ENCODE measurements around the gene ASIC4.

Gene ASIC4

GRCh38 chr2:219482674-219483405, 31.4 kb upstream of the ASIC4 start:
- no peak for DNase-seq

GRCh38 chr2:219483451-219484342, 30.6 kb upstream of the ASIC4 start:
- DNase-seq = no peak

DNA sequence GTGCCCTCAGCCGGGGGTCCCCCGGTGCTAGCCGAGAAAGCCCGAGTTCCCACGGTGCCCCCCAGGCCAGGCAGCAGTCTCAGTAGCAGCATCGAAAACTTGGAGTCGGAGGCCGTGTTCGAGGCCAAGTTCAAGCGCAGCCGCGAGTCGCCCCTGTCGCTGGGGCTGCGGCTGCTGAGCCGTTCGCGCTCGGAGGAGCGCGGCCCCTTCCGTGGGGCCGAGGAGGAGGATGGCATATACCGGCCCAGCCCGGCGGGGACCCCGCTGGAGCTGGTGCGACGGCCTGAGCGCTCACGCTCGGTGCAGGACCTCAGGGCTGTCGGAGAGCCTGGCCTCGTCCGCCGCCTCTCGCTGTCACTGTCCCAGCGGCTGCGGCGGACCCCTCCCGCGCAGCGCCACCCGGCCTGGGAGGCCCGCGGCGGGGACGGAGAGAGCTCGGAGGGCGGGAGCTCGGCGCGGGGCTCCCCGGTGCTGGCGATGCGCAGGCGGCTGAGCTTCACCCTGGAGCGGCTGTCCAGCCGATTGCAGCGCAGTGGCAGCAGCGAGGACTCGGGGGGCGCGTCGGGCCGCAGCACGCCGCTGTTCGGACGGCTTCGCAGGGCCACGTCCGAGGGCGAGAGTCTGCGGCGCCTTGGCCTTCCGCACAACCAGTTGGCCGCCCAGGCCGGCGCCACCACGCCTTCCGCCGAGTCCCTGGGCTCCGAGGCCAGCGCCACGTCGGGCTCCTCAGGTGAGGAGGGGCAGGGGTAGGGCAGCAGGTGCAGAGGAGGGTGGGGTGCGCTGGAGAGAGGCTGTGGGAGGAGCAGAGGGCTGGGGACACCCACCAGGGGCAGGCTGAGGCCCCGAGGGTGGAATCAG, 29.7 kb upstream of the ASIC4 start:
- DNase-seq = no peak

- DNase-seq = no peak
Measured at GRCh38 chr2:219485201-219485580, 29.1 kb upstream of the ASIC4 start.

DNA sequence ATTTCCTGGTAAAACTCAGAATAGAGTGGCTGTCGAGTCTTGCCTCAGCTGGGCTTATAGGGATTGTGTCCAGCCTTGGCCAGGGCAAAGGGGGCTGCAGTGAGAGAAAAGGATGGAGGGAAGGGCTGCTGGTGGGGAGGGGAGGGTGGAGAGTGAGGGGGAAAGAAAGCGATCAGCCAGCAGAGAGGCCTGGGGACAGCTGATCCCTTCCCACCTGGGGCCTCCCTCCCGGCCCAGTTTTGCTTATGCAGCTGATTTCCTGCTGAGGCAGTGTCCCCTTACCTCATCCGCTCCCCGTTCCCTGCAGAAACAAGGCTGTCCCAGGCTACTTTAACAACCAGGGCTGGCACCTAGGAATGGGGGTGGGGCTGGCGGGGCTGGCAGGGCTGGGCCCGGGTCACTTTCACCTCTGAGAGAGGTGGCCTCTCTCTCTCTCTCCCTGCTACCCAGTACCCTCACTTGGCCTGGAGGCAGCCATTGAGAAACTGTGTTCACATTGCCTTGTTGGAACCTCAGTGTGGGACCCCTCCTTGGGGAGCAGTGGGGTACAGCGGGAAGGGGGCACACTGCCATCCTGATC, 27.8 kb upstream of the ASIC4 start:
- DNase-seq = no peak

GRCh38 chr2:219488149-219488843, 26.0 kb upstream of the ASIC4 start:
- no peak for DNase-seq

GRCh38 chr2:219488844-219489194, 25.5 kb upstream of the ASIC4 start:
- DNase-seq = no peak

DNA sequence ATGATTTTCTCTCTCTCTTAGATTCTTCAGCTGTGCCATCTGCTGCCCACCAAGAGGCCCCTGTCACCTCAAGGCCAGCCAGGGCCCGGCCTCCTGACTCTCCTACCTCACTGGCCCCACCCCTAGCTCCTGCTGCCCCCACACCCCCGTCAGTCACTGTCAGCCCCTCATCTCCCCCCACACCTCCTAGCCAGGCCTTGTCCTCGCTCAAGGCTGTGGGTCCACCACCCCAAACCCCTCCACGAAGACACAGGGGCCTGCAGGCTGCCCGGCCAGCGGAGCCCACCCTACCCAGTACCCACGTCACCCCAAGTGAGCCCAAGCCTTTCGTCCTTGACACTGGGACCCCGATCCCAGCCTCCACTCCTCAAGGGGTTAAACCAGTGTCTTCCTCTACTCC, 25.0 kb upstream of the ASIC4 start:
- no peak for DNase-seq

GRCh38 chr2:219490186-219490585, 24.1 kb upstream of the ASIC4 start:
- DNase-seq = no peak

DNA sequence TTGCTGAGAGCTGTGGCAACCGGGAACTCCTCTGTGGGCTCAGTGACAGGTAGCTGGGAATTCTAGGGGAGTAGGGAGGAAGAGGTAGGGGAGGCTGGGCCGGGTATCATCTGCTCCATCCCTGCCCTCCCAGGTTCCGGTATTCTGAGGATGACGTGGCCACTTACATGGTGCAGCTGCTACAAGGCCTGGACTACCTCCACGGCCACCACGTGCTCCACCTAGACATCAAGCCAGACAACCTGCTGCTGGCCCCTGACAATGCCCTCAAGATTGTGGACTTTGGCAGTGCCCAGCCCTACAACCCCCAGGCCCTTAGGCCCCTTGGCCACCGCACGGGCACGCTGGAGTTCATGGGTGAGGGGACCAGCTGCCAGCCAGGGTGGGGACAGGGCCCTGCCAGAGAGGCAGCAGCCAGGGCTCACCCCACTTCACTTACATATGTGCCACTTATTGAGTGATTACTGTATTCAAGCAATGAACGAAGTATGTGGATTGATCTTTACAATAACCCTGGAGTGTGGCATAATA, 23.6 kb upstream of the ASIC4 start:
- DNase-seq = no peak

DNA sequence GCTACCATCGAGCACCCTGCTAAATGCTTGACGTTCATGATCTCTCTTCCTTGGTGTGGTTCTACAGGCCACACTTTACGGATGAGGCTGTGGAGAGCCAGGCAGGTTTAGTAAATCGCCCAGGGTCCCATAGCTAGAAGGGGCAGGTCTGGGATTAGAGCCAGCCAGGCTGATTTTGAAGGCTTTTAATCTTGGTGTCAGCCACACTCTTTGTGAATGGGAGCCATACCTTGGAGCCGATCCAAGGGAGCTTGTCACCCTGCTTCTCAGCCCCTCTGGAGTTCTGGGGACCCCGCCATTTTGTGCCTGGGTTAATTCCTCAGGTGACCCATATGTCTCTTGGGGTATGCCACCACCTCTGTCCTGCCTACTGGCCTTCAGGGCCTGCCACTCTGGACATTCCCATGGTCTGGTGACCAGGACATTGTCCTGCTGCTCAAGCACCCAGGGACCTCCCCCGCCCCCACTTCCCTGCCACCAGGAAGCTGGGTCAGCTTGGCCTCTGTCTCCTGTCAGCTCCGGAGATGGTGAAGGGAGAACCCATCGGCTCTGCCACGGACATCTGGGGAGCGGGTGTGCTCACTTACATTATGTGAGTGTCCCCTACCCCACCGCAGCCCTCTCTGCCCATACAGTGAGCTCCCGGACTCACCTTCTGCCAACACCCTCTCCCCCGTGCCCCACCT, 22.9 kb upstream of the ASIC4 start:
- no peak for DNase-seq

- no peak for DNase-seq
Measured at GRCh38 chr2:219492575-219492974, 21.7 kb upstream of the ASIC4 start.

DNA sequence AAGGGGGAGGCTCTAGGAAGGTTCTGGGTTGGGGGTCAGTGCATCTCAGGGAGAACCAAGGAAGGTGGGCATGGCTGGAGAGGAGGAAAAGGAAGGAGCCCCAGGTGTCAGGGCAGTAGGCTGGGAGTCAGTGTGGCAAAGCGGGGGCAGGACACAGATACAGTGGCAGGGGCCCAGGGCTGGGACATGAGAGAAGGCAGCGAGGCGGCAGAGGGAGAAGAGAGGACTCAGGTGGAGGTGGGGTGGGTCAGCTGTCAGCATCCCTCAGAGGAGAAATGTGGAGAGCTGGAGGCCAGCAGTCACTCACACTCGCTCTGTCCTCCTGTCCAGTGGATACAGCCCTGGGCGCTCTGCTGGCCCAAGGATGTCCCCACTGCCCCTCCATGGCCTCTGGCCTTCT, 21.2 kb upstream of the ASIC4 start:
- no peak for DNase-seq

DNA sequence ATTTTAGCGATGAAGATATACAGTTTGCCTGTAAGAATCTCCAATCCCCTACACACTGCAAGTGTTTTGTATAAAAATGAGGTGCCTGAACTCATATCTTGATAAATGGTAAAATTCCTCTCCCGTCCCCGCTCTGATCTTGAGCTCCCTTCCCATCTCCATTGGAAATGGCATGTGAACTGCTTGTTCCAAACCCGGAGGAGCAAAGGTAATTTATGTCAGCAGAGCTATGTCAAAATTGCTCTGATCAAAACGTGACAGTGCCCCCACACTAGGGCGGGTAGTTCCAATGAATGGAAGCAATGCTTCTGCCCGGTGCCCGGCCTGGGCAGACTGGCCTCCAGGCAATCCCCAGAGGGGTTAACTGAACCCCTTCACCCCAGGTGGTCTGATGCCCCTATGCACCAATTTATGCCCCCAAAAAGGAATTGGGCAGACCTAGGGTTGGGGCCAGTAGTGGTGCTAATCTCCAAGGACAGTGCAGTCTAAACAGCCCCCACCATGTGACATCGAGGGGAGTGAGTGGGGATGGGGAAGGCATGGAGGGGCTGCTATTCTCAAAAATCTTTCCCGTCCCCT, 19.2 kb upstream of the ASIC4 start:
- no peak for DNase-seq

GRCh38 chr2:219495531-219496122, 18.7 kb upstream of the ASIC4 start:
- peak; percentile 15 for DNase-seq

DNA sequence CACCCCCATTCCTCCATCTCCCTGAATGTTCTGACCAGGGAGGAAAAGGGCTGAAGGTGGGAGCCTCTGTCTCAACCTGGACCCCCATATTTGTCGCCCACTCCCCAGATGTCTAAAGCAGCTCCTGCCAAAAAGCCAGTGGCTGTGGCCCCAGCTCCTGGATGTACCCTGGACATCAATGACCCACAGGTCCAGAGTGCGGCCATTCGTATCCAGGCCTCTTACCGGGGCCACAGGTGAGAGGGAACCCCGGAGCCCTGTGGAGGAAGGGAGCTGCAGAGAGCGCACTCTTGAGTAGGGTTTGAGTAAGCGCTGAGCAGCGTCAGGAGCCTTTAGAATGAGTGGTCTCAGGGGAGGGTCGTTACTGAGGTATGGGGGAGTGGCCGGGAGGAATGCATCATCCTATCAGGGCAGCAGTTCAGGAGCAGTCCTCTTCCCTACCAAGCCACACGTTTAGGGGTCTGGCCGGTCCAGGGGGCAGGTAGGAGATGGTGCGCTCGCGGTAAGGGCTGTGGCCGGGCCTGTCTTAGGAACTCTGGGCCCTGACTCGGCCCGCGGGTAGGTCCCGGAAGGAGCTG, 17.9 kb upstream of the ASIC4 start:
- DNase-seq = no peak

DNA sequence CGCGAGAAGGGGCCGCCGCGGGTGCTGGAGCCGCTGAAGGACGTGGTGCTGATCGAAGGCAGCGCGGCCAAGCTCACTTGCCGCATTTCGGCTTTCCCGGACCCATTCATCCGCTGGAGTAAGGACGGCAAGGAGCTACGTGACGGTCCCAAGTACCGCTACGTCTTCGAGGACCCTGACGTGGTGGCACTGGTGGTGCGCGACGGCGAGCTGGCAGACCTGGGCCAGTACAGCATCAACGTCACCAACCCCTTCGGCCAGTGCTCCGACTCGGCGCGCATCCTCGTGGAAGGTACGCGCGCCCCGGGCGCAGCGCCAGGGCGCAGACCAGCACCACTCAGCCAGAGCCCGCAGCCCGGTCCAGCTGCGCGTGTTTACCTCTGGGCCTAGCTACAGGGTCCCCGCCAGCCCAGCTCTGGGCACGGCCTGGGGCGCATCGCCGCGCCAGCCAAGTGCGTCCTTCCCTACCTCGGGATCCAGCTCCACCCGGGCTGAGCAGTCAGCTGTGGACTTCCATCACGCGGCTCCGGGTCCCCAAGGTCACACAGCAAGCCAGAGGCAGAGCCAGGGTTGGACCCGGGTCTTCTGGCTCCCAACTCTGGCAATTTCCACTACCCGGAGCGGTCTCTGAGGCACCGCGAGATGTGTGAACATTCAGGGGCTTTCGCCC, 17.3 kb upstream of the ASIC4 start:
- no peak for DNase-seq

DNA sequence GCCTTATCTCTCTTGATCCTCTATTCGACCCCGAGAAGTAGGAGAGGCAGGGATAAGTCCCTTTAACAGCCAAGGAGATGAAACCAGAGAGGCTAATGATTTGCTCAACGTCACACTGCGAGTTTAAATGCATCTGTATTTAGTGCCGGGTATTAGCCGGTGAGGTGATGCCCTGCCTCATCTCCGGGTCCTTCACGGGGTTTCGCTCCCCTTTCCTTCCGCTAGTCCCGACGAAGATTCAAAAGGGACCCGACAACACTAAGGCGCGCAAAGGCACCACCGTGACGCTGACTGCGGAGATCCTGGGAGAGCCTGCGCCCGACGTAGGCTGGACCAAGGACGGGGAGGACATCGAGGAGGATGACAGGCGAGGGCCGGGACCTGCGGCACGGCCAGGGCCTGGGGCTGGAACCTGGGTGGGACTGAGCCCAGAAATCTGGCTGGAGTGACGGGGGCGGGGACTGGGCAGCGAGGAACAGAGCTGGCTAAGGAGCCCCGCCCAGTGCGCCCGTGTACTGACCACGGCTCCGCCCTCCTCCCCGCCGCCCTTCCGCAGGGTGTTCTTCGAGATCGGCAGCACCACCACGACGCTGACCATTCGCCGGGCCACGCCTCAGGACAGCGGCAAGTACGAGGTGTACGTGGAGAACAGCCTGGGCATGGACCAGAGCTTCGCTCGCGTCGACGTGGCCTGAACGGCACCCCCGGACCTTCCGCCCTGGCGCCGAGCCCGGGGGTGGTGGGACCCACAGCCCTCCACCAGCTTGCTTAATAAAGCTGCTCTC, 16.6 kb upstream of the ASIC4 start:
- no peak for DNase-seq
